Type B pancreatic cell (in vitro differentiated cells): ENCODE measurements around the gene ATP10D. TPM values are rescaled to one million over a fixed set of nuclear protein-coding genes. Genes with fewer than 3 reads are reported as not detected.
"Not testable (repeated sequence)": the region's sequence is repeated elsewhere in the genome, so short reads cannot be mapped to it uniquely, and the experiment has no call there.

Experiments used
- DNase-seq: peaks from one replicate; pipeline ENCODE4 v3.0.0; 2021; ENCODE audit warnings: mixed read lengths; ENCODE audit not compliant: unreplicated experiment; ENCODE audit errors: extremely low spot score
- H3K27ac Mint-ChIP-seq: 2 replicates; pipeline ENCODE4 v1.8.0; 2021; ENCODE audit warnings: mild to moderate bottlenecking, mixed read lengths
- H3K27me3 Mint-ChIP-seq: 2 replicates; pipeline ENCODE4 v1.8.0; 2021; ENCODE audit warnings: mixed read lengths
- H3K36me3 Mint-ChIP-seq: 2 replicates; pipeline ENCODE4 v1.8.0; 2021; ENCODE audit warnings: mixed read lengths
- H3K4me1 Mint-ChIP-seq: one replicate; pipeline ENCODE4 v1.8.0; 2021; ENCODE audit warnings: mixed read lengths; ENCODE audit not compliant: unreplicated experiment
- H3K4me3 Mint-ChIP-seq: 2 replicates; pipeline ENCODE4 v1.8.0; 2021; ENCODE audit warnings: mild to moderate bottlenecking, mixed read lengths
- H3K9me3 Mint-ChIP-seq: 2 replicates; pipeline ENCODE4 v1.8.0; 2021; ENCODE audit warnings: mixed read lengths
- total RNA-seq: library from RNA; stranded (reverse); gene quantifications from 2 replicates; pipeline ENCODE4 v1.2.1, GENCODE V29; 2021; ENCODE audit warnings: low replicate concordance
- TF ChIP-seq, protein P1 (sequence below): fragments of 200-600 bp; sonication (generic); conservative IDR thresholded peaks from 2 replicates; pipeline ENCODE4 v1.5.0; 2021; ENCODE audit warnings: antibody characterized with exemption, mild to moderate bottlenecking

Gene ATP10D
- total RNA-seq, 1 donor from 2014 or later: 33.5 TPM

DNA sequence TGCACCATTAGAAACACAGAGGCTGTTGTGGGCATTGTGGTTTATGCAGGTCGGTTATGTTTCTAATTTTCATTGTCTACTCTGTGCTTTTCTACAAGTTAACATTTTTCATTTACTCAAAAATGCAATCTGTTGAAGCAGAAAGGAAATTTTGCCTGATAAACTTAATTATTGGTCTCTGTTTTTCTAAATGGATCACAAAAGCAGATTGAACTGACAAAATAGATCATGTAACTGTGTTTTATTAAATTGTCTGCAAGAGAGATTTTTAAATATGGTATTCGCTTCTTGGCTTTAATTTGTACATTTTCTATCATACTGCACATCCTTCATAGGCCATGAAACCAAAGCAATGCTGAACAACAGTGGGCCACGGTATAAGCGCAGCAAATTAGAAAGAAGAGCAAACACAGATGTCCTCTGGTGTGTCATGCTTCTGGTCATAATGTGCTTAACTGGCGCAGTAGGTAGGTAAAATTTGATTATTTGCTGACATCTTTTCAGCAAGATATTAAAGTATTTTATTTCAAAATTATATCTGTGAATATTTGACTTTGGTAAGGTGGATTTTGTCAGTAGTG lies 50.6 kb downstream of the ATP10D start:
- H3K9me3 Mint-ChIP-seq: peaks cover 4% of the 10 kb centered on the region
- no peak for DNase-seq
- peaks cover 44% of the 10 kb centered on the region for H3K36me3 Mint-ChIP-seq
- no peak overlapping the region for H3K4me3 Mint-ChIP-seq
- H3K27me3 Mint-ChIP-seq: no peaks in the 10 kb centered on the region
- peaks cover 13% of the 10 kb centered on the region for H3K4me1 Mint-ChIP-seq
- H3K27ac Mint-ChIP-seq: no peak overlapping the region
- TF ChIP-seq, protein P1, sequence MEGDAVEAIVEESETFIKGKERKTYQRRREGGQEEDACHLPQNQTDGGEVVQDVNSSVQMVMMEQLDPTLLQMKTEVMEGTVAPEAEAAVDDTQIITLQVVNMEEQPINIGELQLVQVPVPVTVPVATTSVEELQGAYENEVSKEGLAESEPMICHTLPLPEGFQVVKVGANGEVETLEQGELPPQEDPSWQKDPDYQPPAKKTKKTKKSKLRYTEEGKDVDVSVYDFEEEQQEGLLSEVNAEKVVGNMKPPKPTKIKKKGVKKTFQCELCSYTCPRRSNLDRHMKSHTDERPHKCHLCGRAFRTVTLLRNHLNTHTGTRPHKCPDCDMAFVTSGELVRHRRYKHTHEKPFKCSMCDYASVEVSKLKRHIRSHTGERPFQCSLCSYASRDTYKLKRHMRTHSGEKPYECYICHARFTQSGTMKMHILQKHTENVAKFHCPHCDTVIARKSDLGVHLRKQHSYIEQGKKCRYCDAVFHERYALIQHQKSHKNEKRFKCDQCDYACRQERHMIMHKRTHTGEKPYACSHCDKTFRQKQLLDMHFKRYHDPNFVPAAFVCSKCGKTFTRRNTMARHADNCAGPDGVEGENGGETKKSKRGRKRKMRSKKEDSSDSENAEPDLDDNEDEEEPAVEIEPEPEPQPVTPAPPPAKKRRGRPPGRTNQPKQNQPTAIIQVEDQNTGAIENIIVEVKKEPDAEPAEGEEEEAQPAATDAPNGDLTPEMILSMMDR: no peak

DNA sequence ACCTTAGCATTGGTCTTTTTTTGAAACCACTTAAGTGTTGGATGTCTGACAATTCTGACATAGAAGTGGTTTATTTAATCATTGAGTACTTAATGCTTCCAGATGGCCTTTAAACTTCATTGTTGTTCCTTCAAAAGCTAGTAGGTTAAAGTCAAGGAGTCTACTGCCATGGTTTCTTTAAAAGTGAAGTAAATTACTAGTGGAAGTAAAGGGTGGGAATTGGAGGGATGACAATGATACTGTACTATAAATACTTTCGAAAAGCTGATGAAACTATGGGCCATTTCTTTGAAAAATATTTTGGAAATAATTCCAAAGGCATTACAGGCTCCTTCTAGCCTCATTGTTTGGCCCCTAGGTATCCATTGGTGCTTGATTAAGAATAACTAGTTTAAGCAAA lies 51.9 kb downstream of the ATP10D start:
- Mint-ChIP-seq H3K4me1 (peaks cover 5% of the 10 kb centered on the region), H3K27ac (no peak overlapping the region), H3K36me3 (peaks cover 42% of the 10 kb centered on the region), H3K27me3 (no peaks in the 10 kb centered on the region), H3K4me3 (no peak overlapping the region), H3K9me3 (peaks cover 4% of the 10 kb centered on the region)
- TF ChIP-seq, protein P1: no peak
- DNase-seq: no peak

DNA sequence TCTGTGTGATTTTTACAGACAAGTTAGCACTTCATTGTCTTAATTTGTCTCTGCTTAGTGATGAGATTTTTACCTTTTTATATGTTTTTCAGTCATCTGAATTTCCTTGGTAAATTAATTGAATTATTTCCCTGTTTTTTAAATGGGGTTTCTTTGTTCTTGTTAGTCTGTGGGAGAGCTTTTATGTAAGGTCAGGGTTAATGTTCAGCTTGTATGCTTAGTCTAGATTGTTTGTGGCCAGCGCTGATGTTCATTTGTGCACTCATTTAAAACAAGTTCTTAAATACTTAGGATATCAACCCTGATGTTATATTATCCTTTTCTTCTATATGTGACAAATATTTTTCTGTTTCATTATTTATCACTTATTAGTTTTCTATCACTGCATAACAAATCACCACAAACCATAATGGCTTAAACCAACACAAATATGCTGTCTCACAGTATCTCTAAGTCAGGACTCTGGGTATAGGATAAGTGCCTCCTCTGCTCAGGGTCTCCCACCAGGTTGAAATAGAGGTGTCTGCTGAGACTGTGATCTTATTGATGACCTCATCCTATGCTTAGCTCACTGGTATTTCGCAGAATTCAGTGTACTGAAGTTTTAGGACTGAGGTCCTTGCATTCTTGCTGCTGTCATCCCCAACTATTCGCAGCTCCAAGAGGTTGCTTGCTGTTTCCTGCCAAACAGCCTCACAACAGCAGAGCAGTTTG lies 53.2 kb downstream of the ATP10D start:
- no peak overlapping the region for H3K27ac Mint-ChIP-seq
- DNase-seq: no peak
- H3K9me3 Mint-ChIP-seq: peaks cover 4% of the 10 kb centered on the region
- H3K36me3 Mint-ChIP-seq: peaks cover 45% of the 10 kb centered on the region
- H3K27me3 Mint-ChIP-seq: no peaks in the 10 kb centered on the region
- peaks cover 5% of the 10 kb centered on the region for H3K4me1 Mint-ChIP-seq
- TF ChIP-seq, protein P1: no peak
- no peak overlapping the region for H3K4me3 Mint-ChIP-seq

DNA sequence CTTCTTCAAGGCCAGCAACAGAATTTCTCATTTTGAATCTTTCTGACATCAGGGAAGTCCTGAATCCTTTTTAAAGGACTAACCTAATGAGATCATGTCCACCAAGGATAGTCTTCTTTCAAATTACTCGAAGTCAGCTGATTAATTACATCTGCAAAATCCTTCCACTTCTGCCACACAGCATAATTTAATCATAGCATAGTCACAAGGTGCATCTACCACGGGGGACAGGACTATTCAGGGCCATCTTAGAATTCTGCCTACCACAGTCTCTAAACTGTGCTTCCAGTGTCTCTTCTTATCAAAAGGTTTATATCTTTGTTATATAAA lies 53.7 kb downstream of the ATP10D start:
- Mint-ChIP-seq H3K27ac (no peak overlapping the region), H3K4me3 (no peak overlapping the region), H3K36me3 (peaks cover 43% of the 10 kb centered on the region), H3K4me1 (peaks cover 5% of the 10 kb centered on the region), H3K9me3 (peaks cover 4% of the 10 kb centered on the region), H3K27me3 (no peaks in the 10 kb centered on the region)
- TF ChIP-seq, protein P1: no peak
- DNase-seq: no peak

DNA sequence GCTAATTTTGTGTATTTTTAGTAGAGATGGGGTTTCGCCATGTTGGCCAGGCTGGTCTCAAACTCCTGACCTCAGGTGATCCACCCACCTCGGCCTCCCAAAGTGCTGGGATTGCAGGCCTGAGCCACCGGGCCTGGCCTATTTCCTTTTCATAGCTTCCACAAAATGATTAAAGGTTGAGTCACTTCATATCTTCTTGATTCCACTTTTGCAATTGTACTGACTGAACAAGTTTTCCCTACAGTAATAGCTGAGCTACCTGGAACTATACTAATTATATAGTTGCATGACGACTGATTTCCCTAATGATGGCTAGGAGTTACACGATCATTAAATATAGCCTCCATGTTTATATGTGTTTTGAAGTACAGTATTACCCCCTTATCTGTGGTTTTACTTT lies 57.6 kb downstream of the ATP10D start:
- not testable (repeated sequence) for H3K27me3 Mint-ChIP-seq, H3K27ac Mint-ChIP-seq, H3K4me1 Mint-ChIP-seq, H3K4me3 Mint-ChIP-seq, H3K9me3 Mint-ChIP-seq, DNase-seq
- H3K36me3 Mint-ChIP-seq: peaks cover 33% of the 10 kb centered on the region

DNA sequence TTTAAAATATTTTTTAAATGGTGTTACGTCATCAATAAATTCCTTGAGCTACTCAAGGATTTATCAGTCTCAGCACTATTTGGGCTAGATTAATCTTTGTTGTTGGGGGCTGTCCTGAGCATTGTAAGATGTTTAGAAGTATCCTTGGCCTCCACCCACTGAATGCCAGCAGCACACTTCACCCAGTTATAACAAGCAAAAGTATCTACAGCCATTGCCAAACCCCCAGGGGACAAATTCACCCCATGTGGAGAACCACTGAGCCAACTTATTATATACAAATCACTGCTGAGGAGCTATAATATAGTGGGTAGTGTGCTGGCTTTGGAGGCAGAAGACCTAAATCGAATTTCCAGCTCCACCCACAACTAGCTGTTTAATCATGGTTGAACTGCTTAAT lies 58.3 kb downstream of the ATP10D start:
- H3K9me3 Mint-ChIP-seq: no peaks in the 10 kb centered on the region
- no peak for DNase-seq
- H3K27me3 Mint-ChIP-seq: no peaks in the 10 kb centered on the region
- H3K4me1 Mint-ChIP-seq: peaks cover 5% of the 10 kb centered on the region
- peaks cover 29% of the 10 kb centered on the region for H3K36me3 Mint-ChIP-seq
- no peak overlapping the region for H3K4me3 Mint-ChIP-seq
- no peak overlapping the region for H3K27ac Mint-ChIP-seq
- TF ChIP-seq, protein P1: no peak

DNA sequence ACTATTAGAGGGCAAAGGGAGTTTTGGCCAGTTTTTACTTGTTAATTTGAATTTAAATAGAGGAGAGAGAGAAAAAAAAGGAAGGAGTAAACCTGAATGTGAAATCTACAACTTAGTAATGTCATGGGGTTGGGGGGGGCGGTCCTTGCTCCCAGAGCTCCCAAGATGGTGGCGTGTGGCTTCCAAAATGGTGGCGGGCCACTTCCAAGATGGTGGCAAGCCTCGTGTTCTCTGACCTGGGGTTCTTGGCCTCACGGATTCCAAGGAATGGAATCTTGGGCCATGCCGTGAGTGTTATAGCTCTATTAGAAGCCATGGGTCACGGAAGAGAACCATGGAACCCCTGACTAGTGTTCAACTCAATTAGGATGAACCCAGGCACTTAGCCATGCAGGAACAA lies 65.3 kb downstream of the ATP10D start:
- H3K9me3 Mint-ChIP-seq, DNase-seq, H3K4me1 Mint-ChIP-seq, H3K4me3 Mint-ChIP-seq, H3K27me3 Mint-ChIP-seq, H3K27ac Mint-ChIP-seq: not testable (repeated sequence)
- peaks cover 32% of the 10 kb centered on the region for H3K36me3 Mint-ChIP-seq
